ENCODE measurements around the gene SMAD3. TPM values are rescaled to one million over a fixed set of nuclear protein-coding genes. Genes with fewer than 3 reads are reported as not detected.
A peak's percentile ranks its signal among the peaks of the same experiment; 100 is the strongest.

Gene SMAD3
- total RNA-seq, 1 experiment from 2014 or later = 46.7 TPM

- DNase-seq (ENCODE audit: low read depth) = peak; percentile 98
Observed at GRCh38 chr15:67125589-67126502, 60.4 kb downstream of the SMAD3 start.

GRCh38 chr15:67126551-67127330 is 61.3 kb downstream of the SMAD3 start:
- DNase-seq (ENCODE audit: low read depth) = peak; percentile 82

- DNase-seq (ENCODE audit: low read depth) = no peak
Observed at GRCh38 chr15:67127331-67127664, 61.9 kb downstream of the SMAD3 start.

GRCh38 chr15:67127965-67128364 is 62.6 kb downstream of the SMAD3 start:
- DNase-seq (ENCODE audit: low read depth) = peak; percentile 99

GRCh38 chr15:67130166-67130565 is 64.8 kb downstream of the SMAD3 start:
- no peak for DNase-seq (ENCODE audit: low read depth)

GRCh38 chr15:67130673-67131601 is 65.5 kb downstream of the SMAD3 start:
- DNase-seq (ENCODE audit: low read depth) = no peak

- DNase-seq (ENCODE audit: low read depth) = no peak
Observed at GRCh38 chr15:67132276-67132675, 66.9 kb downstream of the SMAD3 start.

- DNase-seq (ENCODE audit: low read depth) = no peak
Observed at GRCh38 chr15:67133026-67133425, 67.6 kb downstream of the SMAD3 start.

- DNase-seq (ENCODE audit: low read depth) = no peak
Observed at GRCh38 chr15:67133738-67134066, 68.3 kb downstream of the SMAD3 start.

- peak; percentile 85 for DNase-seq (ENCODE audit: low read depth)
Observed at GRCh38 chr15:67134067-67134838, 68.9 kb downstream of the SMAD3 start.

- no peak for DNase-seq (ENCODE audit: low read depth)
Observed at GRCh38 chr15:67134871-67135492, 69.6 kb downstream of the SMAD3 start.

GRCh38 chr15:67135494-67135893 is 70.1 kb downstream of the SMAD3 start:
- peak; percentile 65 for DNase-seq (ENCODE audit: low read depth)

- no peak for DNase-seq (ENCODE audit: low read depth)
Observed at GRCh38 chr15:67136802-67137201, 71.4 kb downstream of the SMAD3 start.

GRCh38 chr15:67137319-67137718 is 71.9 kb downstream of the SMAD3 start:
- no peak for DNase-seq (ENCODE audit: low read depth)

GRCh38 chr15:67137951-67138848 is 72.8 kb downstream of the SMAD3 start:
- DNase-seq (ENCODE audit: low read depth) = no peak

- DNase-seq (ENCODE audit: low read depth) = no peak
Observed at GRCh38 chr15:67138891-67139855, 73.8 kb downstream of the SMAD3 start.

- DNase-seq (ENCODE audit: low read depth) = no peak
Observed at GRCh38 chr15:67140078-67140833, 74.9 kb downstream of the SMAD3 start.
